Measurements from ENCODE around the gene UBASH3A. TPM values are rescaled to one million over a fixed set of nuclear protein-coding genes. Genes with fewer than 3 reads are reported as not detected.

UBASH3A gene
- total RNA-seq, 1 donor from 2014 or later, result not detected

- H3K4me1 Mint-ChIP-seq, result no peaks in the 10 kb centered on the region
- no peak for DNase-seq (ENCODE audit: low spot score)
- Histone ChIP-seq H2AFZ (replicated peaks) (no peak overlapping the region), H3K36me3 (no peaks in the 10 kb centered on the region), H4K20me1 (ENCODE audit: low read depth) (no peaks in the 10 kb centered on the region), H3K79me2 (ENCODE audit: low read depth) (no peaks in the 10 kb centered on the region), H3K9ac (no peak overlapping the region), H3K4me1 (no peaks in the 10 kb centered on the region), H3K27me3 (no peaks in the 10 kb centered on the region), H3K27ac (no peak overlapping the region), H3K4me3 (no peak overlapping the region), H3F3A (ENCODE audit: low read depth) (no peaks in the 10 kb centered on the region), H3K9me3 (ENCODE audit: low read depth) (no peaks in the 10 kb centered on the region), H3K4me2 (no peak overlapping the region)
- TF ChIP-seq EZH2phosphoT487 (IDR thresholded peaks at IDR 0.05), result no peak
- no peak for TF ChIP-seq EZH2 (IDR thresholded peaks at IDR 0.05)
- no peak for TF ChIP-seq CTCF (IDR thresholded peaks at IDR 0.05)
- peaks cover 11% of the 10 kb centered on the region for H3K27me3 Mint-ChIP-seq (ENCODE audit: insufficient read depth, low read depth)
- H3K36me3 Mint-ChIP-seq, result no peaks in the 10 kb centered on the region
- no peak overlapping the region for H3K4me3 Mint-ChIP-seq
- H3K9me3 Mint-ChIP-seq, result peaks cover 12% of the 10 kb centered on the region
- no peak overlapping the region for H3K27ac Mint-ChIP-seq
Observed at GRCh38 chr21:42431196-42431595, 27.5 kb downstream of the UBASH3A start.

- Histone ChIP-seq H4K20me1 (ENCODE audit: low read depth) (no peaks in the 10 kb centered on the region), H3K9ac (no peak overlapping the region), H3F3A (ENCODE audit: low read depth) (no peaks in the 10 kb centered on the region), H3K4me1 (no peaks in the 10 kb centered on the region), H2AFZ (replicated peaks) (no peak overlapping the region), H3K27me3 (no peaks in the 10 kb centered on the region), H3K9me3 (ENCODE audit: low read depth) (no peaks in the 10 kb centered on the region), H3K79me2 (ENCODE audit: low read depth) (no peaks in the 10 kb centered on the region), H3K4me2 (no peak overlapping the region), H3K36me3 (no peaks in the 10 kb centered on the region), H3K4me3 (no peak overlapping the region), H3K27ac (no peak overlapping the region)
- Mint-ChIP-seq H3K27ac (no peak overlapping the region), H3K4me1 (no peaks in the 10 kb centered on the region), H3K9me3 (peaks cover 15% of the 10 kb centered on the region), H3K27me3 (ENCODE audit: insufficient read depth, low read depth) (peaks cover 11% of the 10 kb centered on the region), H3K4me3 (no peak overlapping the region), H3K36me3 (no peaks in the 10 kb centered on the region)
- TF ChIP-seq CTCF (IDR thresholded peaks at IDR 0.05) (no peak), EZH2phosphoT487 (IDR thresholded peaks at IDR 0.05) (no peak), EZH2 (IDR thresholded peaks at IDR 0.05) (no peak)
- no peak for DNase-seq (ENCODE audit: low spot score)
Observed at GRCh38 chr21:42432695-42433094, 29.0 kb downstream of the UBASH3A start.

- H3K27me3 ChIP-seq, result no peaks in the 10 kb centered on the region
- H3K36me3 Mint-ChIP-seq, result no peaks in the 10 kb centered on the region
- no peak overlapping the region for H2AFZ ChIP-seq (replicated peaks)
- H3K79me2 ChIP-seq (ENCODE audit: low read depth), result no peaks in the 10 kb centered on the region
- H3K27me3 Mint-ChIP-seq (ENCODE audit: insufficient read depth, low read depth), result peaks cover 13% of the 10 kb centered on the region
- no peak overlapping the region for H3K4me2 ChIP-seq
- no peak overlapping the region for H3K27ac Mint-ChIP-seq
- no peak overlapping the region for H3K9ac ChIP-seq
- H3K4me1 ChIP-seq, result no peaks in the 10 kb centered on the region
- no peak overlapping the region for H3K4me3 ChIP-seq
- TF ChIP-seq CTCF (IDR thresholded peaks at IDR 0.05) (no peak), EZH2 (IDR thresholded peaks at IDR 0.05) (no peak), EZH2phosphoT487 (IDR thresholded peaks at IDR 0.05) (no peak)
- H4K20me1 ChIP-seq (ENCODE audit: low read depth), result peaks cover 5% of the 10 kb centered on the region
- no peaks in the 10 kb centered on the region for H3K9me3 ChIP-seq (ENCODE audit: low read depth)
- no peak for DNase-seq (ENCODE audit: low spot score)
- H3K9me3 Mint-ChIP-seq, result peaks cover 15% of the 10 kb centered on the region
- H3K27ac ChIP-seq, result no peak overlapping the region
- no peaks in the 10 kb centered on the region for H3K36me3 ChIP-seq
- H3K4me1 Mint-ChIP-seq, result no peaks in the 10 kb centered on the region
- no peak overlapping the region for H3K4me3 Mint-ChIP-seq
- no peaks in the 10 kb centered on the region for H3F3A ChIP-seq (ENCODE audit: low read depth)
Observed at GRCh38 chr21:42433946-42434551, 30.3 kb downstream of the UBASH3A start.
